Colonic mucosa (tissue), 4 donors: ENCODE results near the gene EMILIN3. TPM values are rescaled to one million over a fixed set of nuclear protein-coding genes. Genes with fewer than 3 reads are reported as not detected.

Experiments
- DNase-seq: peaks from one replicate; pipeline ENCODE4 v3.0.0-alpha.2; 2020
- H3K27ac ChIP-seq: fragments of 200-600 bp; one replicate; pipeline ENCODE4 v1.8.0; 2021
- H3K27me3 ChIP-seq: fragments of 200-600 bp; one replicate; pipeline ENCODE4 v1.8.0; 2021
- H3K36me3 ChIP-seq: fragments of 200-600 bp; one replicate; pipeline ENCODE4 v1.8.0; 2021
- H3K4me1 ChIP-seq: fragments of 200-600 bp; one replicate; pipeline ENCODE4 v1.8.0; 2021; ENCODE audit warnings: mild to moderate bottlenecking
- H3K4me3 ChIP-seq: fragments of 200-600 bp; one replicate; pipeline ENCODE4 v1.8.0; 2021
- H3K9ac ChIP-seq, 2 donors: one replicate each; pipeline ENCODE4 v1.7.0; 2013; ENCODE audit warnings: control low read depth in 2 of 2, low read depth in 2 of 2, low read length in 2 of 2
- H3K9me3 ChIP-seq: fragments of 200-600 bp; one replicate; pipeline ENCODE4 v1.8.0; 2021
- intact Hi-C: fragments of 100-400 bp; cut with DNase I; formaldehyde crosslinking; loops from one replicate; pipeline ENCODE4 v1.14.1; 2022
- total RNA-seq, 2 donors: library from RNA; stranded (reverse); fragmentation: NEBNext Ultra II Directional in 1 of 2; extraction: Animal tissue kit (Norgen Biotek cat#: 25700) in 1 of 2; gene quantifications; one replicate each; pipeline ENCODE4 v1.2.1, GENCODE V29; 2021
- TF ChIP-seq, protein P1 (sequence below): fragments of 200-600 bp; IDR thresholded peaks from one replicate; pipeline ENCODE4 v1.8.0; 2022; ENCODE audit warnings: antibody characterized with exemption, mild to moderate bottlenecking
- donor health status: healthy.
- donor health status: DM: no; HTN: no; CAD: no.
- donor health status: DM: no; HTN: no; CAD: no.

Gene EMILIN3
- total RNA-seq, 2 donors from 2014 or later = 0.20 to 0.40 TPM

DNA sequence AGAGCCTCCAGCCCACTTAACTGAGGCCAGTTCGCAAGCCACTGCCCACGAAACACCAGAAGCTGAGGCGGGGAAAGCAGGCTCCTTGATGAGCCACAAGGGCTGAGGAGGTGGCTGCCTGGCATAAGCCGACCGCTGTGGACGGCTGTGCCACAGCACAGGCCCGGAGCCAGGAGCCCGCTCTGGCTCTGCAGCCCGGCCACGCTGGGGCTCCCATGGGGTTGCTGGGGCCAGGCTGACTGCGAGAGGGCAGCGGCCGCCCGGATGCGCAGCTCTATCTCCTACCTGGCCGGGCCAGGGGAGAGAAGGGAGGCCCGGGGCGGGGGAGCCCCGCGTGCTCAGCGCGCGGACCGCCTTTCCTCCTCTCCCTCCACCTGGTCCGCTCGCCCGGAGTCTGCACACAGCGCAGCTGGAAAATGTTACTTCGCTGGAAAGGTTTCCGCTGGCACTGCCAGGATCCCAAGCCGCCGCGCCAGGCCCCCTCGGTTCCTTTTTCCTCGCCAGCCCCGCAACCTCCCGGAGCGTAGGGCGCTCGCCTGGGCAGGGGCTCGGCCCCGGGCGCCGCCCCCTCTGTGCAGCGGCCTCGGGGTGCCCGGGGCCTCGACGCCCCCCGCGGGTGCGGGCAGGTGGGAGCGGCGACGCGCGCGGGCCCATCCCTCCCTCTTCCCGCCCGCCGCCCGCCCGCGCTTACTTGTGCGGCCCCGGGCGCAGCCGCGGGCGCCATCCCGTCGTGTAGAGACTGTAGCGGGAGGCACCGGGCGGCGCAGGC, 657 bp downstream of the EMILIN3 start:
- Histone ChIP-seq H3K36me3 (no peaks in the 10 kb centered on the region), H3K4me3 (peak overlapping the region; percentile 13), H3K9me3 (no peaks in the 10 kb centered on the region), H3K9ac (no peak overlapping the region), H3K27me3 (peaks cover 28% of the 10 kb centered on the region), H3K27ac (no peak overlapping the region), H3K4me1 (no peaks in the 10 kb centered on the region)
- intact Hi-C loops = no loop called here
- TF ChIP-seq, protein P1, sequence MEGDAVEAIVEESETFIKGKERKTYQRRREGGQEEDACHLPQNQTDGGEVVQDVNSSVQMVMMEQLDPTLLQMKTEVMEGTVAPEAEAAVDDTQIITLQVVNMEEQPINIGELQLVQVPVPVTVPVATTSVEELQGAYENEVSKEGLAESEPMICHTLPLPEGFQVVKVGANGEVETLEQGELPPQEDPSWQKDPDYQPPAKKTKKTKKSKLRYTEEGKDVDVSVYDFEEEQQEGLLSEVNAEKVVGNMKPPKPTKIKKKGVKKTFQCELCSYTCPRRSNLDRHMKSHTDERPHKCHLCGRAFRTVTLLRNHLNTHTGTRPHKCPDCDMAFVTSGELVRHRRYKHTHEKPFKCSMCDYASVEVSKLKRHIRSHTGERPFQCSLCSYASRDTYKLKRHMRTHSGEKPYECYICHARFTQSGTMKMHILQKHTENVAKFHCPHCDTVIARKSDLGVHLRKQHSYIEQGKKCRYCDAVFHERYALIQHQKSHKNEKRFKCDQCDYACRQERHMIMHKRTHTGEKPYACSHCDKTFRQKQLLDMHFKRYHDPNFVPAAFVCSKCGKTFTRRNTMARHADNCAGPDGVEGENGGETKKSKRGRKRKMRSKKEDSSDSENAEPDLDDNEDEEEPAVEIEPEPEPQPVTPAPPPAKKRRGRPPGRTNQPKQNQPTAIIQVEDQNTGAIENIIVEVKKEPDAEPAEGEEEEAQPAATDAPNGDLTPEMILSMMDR = no peak
- DNase-seq = no peak

DNA sequence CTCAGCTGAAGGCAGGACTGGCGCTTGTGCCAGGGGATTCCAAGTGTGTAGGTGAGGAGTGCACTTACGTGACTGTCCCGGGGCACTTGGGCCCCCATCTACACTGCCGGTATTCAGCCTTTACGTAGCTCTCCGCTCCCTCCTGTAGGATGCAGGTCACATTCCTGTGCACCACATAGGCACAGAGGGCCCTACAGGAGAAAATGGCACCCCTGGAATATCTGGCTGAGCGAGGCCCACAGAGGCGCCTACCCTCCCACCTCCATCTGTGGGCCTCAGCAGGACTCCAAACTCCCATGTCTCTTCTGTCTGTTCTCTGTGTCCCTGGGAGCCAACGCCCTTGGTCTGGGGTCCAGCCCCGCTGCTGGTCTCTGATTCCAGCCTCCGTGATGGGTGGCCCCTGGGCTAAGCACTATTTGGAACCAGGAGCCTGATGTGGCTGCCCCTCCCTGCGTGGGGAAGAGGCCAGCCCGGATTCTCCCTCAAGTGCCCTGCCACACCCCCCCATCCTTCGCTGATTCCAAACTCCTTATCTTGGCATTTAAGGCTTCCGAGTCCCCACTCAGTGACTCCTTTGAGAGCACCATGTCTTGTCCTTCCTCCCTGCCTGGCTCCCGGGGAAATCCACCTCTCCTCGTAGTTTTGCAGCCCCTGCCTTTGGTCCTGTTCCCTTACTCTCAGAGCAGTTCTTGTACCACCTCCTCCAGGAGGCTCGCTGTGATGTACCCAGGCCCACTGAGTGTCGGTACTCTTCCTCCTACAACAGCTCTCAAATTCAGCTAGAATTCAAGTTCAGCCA, 1.5 kb downstream of the EMILIN3 start:
- TF ChIP-seq, protein P1 = no peak
- Histone ChIP-seq H3K9ac (no peak overlapping the region), H3K27ac (no peak overlapping the region), H3K4me1 (no peaks in the 10 kb centered on the region), H3K36me3 (no peaks in the 10 kb centered on the region), H3K27me3 (peaks cover 28% of the 10 kb centered on the region), H3K9me3 (no peaks in the 10 kb centered on the region), H3K4me3 (no peak overlapping the region)
- intact Hi-C loops = no loop called here
- no peak for DNase-seq

DNA sequence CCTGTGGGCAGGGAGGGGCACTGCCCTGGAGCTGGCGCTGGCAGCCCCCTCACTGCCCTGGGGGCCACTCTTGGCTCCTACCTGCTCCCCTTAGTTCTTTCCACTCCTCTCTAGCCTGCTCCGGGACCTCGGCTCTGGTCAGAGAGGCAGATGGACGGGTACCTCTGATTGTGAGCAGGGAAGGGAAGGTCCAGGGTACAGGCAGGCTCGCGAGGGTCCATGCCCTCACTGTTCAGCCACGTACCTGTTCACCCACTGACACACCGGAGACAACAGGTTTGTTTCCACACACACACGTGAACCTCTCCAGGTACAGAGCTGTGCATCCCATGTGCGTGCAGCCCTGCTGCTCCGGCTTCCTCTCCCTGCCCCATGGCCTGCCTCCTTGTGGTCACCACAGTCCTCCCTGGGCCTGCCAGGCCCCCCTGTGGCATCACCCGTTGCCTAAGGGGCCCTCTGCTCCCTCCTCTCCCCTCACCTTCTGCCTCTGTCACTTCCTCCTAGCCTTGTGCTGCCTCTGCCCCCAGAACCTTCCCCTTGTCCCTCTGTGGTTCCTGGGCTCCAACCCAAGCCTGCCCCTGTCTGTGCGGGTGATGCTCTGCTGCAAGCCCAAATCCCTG, 2.3 kb downstream of the EMILIN3 start:
- DNase-seq = no peak
- TF ChIP-seq, protein P1 = no peak

DNA sequence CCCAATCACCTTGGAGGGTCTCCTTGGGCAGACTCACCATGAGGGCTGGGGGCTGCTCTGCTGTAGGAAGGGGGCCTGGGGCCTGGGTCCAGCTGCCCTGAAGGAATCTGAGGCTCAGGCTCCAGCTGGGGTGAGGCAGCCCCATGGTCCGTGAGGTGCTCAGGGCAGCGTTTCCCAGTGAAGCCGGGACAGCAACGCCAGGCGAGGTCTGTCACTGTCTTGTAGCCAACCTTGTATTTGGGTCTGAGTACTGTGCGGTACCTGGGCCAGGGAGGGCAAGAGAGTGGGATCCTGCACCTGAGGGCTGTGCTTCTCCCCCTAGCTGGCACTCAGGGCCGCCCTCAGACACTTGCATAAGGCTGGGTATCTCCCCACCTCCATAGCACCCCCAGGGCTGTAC, 3.0 kb downstream of the EMILIN3 start:
- H3K27ac ChIP-seq = no peak overlapping the region
- H3K36me3 ChIP-seq = no peaks in the 10 kb centered on the region
- H3K4me1 ChIP-seq = no peaks in the 10 kb centered on the region
- no peak overlapping the region for H3K9ac ChIP-seq
- peaks cover 28% of the 10 kb centered on the region for H3K27me3 ChIP-seq
- TF ChIP-seq, protein P1 = no peak
- no peak for DNase-seq
- intact Hi-C loops = no loop called here
- no peak overlapping the region for H3K4me3 ChIP-seq
- no peaks in the 10 kb centered on the region for H3K9me3 ChIP-seq

More for the DNA sequence above, 2.3 kb downstream of the EMILIN3 start:
- Histone ChIP-seq H3K9me3 (no peaks in the 10 kb centered on the region), H3K36me3 (no peaks in the 10 kb centered on the region), H3K4me3 (no peak overlapping the region), H3K4me1 (no peaks in the 10 kb centered on the region), H3K27me3 (peaks cover 28% of the 10 kb centered on the region), H3K27ac (no peak overlapping the region), H3K9ac (no peak overlapping the region)
- intact Hi-C loops = no loop called here

DNA sequence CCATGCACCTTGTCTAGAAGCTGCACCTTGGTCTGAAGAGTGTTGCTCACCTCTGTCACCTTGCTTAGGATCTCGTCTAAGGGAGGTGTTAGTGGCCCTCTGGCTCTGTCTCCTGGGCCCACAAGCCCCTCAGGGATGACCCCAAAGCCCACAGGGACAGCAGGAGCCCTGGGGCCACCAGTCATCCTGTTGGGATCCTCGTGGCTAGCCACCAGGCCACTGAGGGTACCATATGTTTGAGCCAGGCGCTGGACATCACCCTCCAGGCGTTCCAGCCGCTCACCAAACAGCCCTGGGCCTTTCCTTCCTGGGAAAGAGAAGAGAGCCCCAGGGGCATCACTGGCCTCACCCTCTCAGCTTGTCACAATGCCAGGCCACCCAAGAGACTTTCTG, 3.9 kb downstream of the EMILIN3 start:
- H3K27me3 ChIP-seq = peaks cover 24% of the 10 kb centered on the region
- H3K9ac ChIP-seq = no peak overlapping the region
- no peak overlapping the region for H3K27ac ChIP-seq
- TF ChIP-seq, protein P1 = no peak
- no peaks in the 10 kb centered on the region for H3K9me3 ChIP-seq
- H3K4me3 ChIP-seq = no peak overlapping the region
- no peaks in the 10 kb centered on the region for H3K4me1 ChIP-seq
- H3K36me3 ChIP-seq = no peaks in the 10 kb centered on the region
- DNase-seq = no peak
- intact Hi-C loops = no loop called here
